A549 (cell line): ENCODE data around the gene RPS21. TPM values are rescaled to one million over a fixed set of nuclear protein-coding genes. Genes with fewer than 3 reads are reported as not detected.

Experiments
- ATAC-seq, 2 experiments: fragments of 200-7000 bp in 1 of 2; fragments of >200 bp in 1 of 2; cut with Nextera tagmentation in 1 of 2; cut with Tn5 transposase in 1 of 2; 3 replicates each; pipeline versions ENCODE4 v1.8.0 to v1.9.1; 2018 to 2020; ENCODE audit warnings: mild to moderate bottlenecking in 1 of 2, moderate library complexity in 1 of 2
- CTCF ChIA-PET: fragments of 300-600 bp; sonication (Branson Sonifier 250); formaldehyde crosslinking; extraction: SDS; loops from one replicate; lab custom pipeline; 2021; ENCODE audit warnings: antibody characterized with exemption, inconsistent platforms; lab: Yijun Ruan, JAX
- POLR2A ChIA-PET: fragments of 350-600 bp; formaldehyde crosslinking; extraction: SDS; loops from one replicate; lab custom pipeline; 2021; ENCODE audit warnings: antibody characterized with exemption, inconsistent platforms; lab: Yijun Ruan, JAX
- DNase-seq, 2 experiments: peaks; one replicate each; pipeline versions ENCODE4 v3.0.0 to v3.0.0-alpha.2; 2011 to 2016; ENCODE audit warnings: low read depth in 1 of 2, low spot score in 1 of 2
- FAIRE-seq: peaks from 2 replicates; lab custom pipeline; 2011; peaks lifted over from hg19 to GRCh38; lab: Jason Lieb, UNC
- H3K27ac ChIP-seq, 2 experiments: fragments of >200 bp; sonication (Bioruptor Twin); formaldehyde crosslinking; 3 replicates each; pipeline ENCODE4 v1.5.1; 2016 to 2017
- H3K4me1 ChIP-seq: fragments of >200 bp; sonication (Bioruptor Twin); formaldehyde crosslinking; 3 replicates; pipeline ENCODE4 v1.6.1; 2016
- H3K4me2 ChIP-seq: fragments of >200 bp; sonication (Bioruptor Twin); formaldehyde crosslinking; 3 replicates; pipeline ENCODE4 v1.6.1; 2016
- H3K4me3 ChIP-seq: fragments of >200 bp; sonication (Bioruptor Twin); formaldehyde crosslinking; 3 replicates; pipeline ENCODE4 v1.5.1; 2016
- H3K9me3 ChIP-seq: fragments of >200 bp; sonication (Bioruptor Twin); formaldehyde crosslinking; 3 replicates; pipeline ENCODE4 v1.6.1; 2016
- CHD4 ChIP-seq: fragments of 200-600 bp; sonication (generic); IDR thresholded peaks from 2 replicates; pipeline ENCODE4 v1.6.1; 2016; ENCODE audit warnings: antibody characterized with exemption, mild to moderate bottlenecking, borderline replicate concordance
- EHMT2 ChIP-seq: fragments of 200-600 bp; sonication (generic); IDR thresholded peaks from 2 replicates; pipeline ENCODE4 v1.6.1; 2016; ENCODE audit warnings: antibody characterized with exemption, low read depth, mild to moderate bottlenecking, moderate library complexity
- ELK1 ChIP-seq: fragments of 150-350 bp; IDR thresholded peaks from 2 replicates; pipeline ENCODE4 v1.6.1; 2014; ENCODE audit warnings: low read depth, mild to moderate bottlenecking, low read length
- HES2 ChIP-seq: fragments of >200 bp; sonication (Bioruptor Twin); formaldehyde crosslinking; IDR thresholded peaks from 2 replicates; pipeline ENCODE4 v1.6.1; 2016
- HMGXB4 ChIP-seq: fragments of 250-450 bp; sonication (Bioruptor Pico); IDR thresholded peaks from 2 replicates; pipeline ENCODE4 v1.5.0; 2021; ENCODE audit warnings: mild to moderate bottlenecking, moderate library complexity, borderline replicate concordance
- HOXB13 ChIP-seq: fragments of 250-450 bp; sonication (Bioruptor Pico); IDR thresholded peaks from 2 replicates; pipeline ENCODE4 v1.5.0; 2020; ENCODE audit warnings: low read depth, mild to moderate bottlenecking, moderate library complexity
- HOXB5 ChIP-seq: fragments of 250-450 bp; sonication (Bioruptor Pico); IDR thresholded peaks from 2 replicates; pipeline ENCODE4 v1.5.0; 2020; ENCODE audit warnings: mild to moderate bottlenecking, moderate library complexity
- KDM1A ChIP-seq: fragments of 200-600 bp; sonication (generic); IDR thresholded peaks from 2 replicates; pipeline ENCODE4 v1.6.1; 2016; ENCODE audit warnings: low read depth, mild to moderate bottlenecking
- MAX ChIP-seq: IDR thresholded peaks from 2 replicates; pipeline ENCODE4 v1.6.1; 2012
- MYC ChIP-seq: IDR thresholded peaks from 2 replicates; pipeline ENCODE4 v1.6.1; 2012; ENCODE audit warnings: mild to moderate bottlenecking, inconsistent platforms, low read length, improper control_type of control experiment, borderline replicate concordance
- PBX3 ChIP-seq: IDR thresholded peaks from 2 replicates; pipeline ENCODE4 v1.6.1; 2012
- PHF8 ChIP-seq: fragments of 200-600 bp; sonication (generic); IDR thresholded peaks from 2 replicates; pipeline ENCODE4 v1.6.1; 2016; ENCODE audit warnings: low read depth, mild to moderate bottlenecking, antibody characterized with exemption, moderate library complexity, borderline replicate concordance
- POLR2A ChIP-seq: IDR thresholded peaks from 2 replicates; pipeline ENCODE4 v1.6.1; 2012; ENCODE audit warnings: mild to moderate bottlenecking, low read length
- POLR2AphosphoS2 ChIP-seq: conservative IDR thresholded peaks from 2 replicates; pipeline ENCODE4 v1.6.1; 2012; ENCODE audit warnings: low read length, improper control_type of control experiment, inconsistent platforms
- RAD21 ChIP-seq, 2 experiments: fragments of >200 bp in 1 of 2; sonication (Bioruptor Twin) in 1 of 2; formaldehyde crosslinking in 1 of 2; IDR thresholded peaks in 1 of 2; conservative IDR thresholded peaks in 1 of 2; 2 replicates in 1 of 2; 3 replicates in 1 of 2; pipeline ENCODE4 v1.6.1; 2012 to 2018; ENCODE audit warnings: inconsistent platforms in 1 of 2
- RARB ChIP-seq: fragments of 250-450 bp; sonication (Bioruptor Pico); IDR thresholded peaks from 2 replicates; pipeline ENCODE4 v1.8.0; 2021; ENCODE audit warnings: mild to moderate bottlenecking, moderate library complexity
- REST ChIP-seq: fragments of 200-600 bp; sonication (generic); IDR thresholded peaks from 2 replicates; pipeline ENCODE4 v1.6.1; 2016; ENCODE audit warnings: antibody characterized with exemption, mild to moderate bottlenecking, moderate library complexity
- TP53 ChIP-seq: fragments of 250-450 bp; sonication (Bioruptor Pico); IDR thresholded peaks from 2 replicates; pipeline ENCODE4 v1.5.0; 2021; ENCODE audit warnings: mild to moderate bottlenecking, moderate library complexity
- USF2 ChIP-seq: fragments of 450-650 bp; IDR thresholded peaks from 2 replicates; pipeline ENCODE4 v1.6.1; 2014; ENCODE audit warnings: antibody characterized with exemption
- ZC3H11A ChIP-seq: fragments of 450-650 bp; IDR thresholded peaks from 2 replicates; pipeline ENCODE4 v1.6.1; 2014; ENCODE audit warnings: antibody characterized with exemption, mild to moderate bottlenecking
- ZFP36 ChIP-seq: fragments of 450-650 bp; IDR thresholded peaks from 2 replicates; pipeline ENCODE4 v1.6.1; 2014; ENCODE audit warnings: borderline replicate concordance; ENCODE audit not compliant: partially characterized antibody
- ZNF302 ChIP-seq: fragments of 250-450 bp; sonication (Bioruptor Pico); IDR thresholded peaks from 2 replicates; pipeline ENCODE4 v1.9.0; 2021; ENCODE audit warnings: inconsistent platforms, mild to moderate bottlenecking, moderate library complexity
- ZSCAN20 ChIP-seq: fragments of 250-450 bp; sonication (Bioruptor Pico); IDR thresholded peaks from 2 replicates; pipeline ENCODE4 v1.8.0; 2022; ENCODE audit warnings: mild to moderate bottlenecking, moderate library complexity
- WGBS: methylation state at CpG from one replicate; pipeline ENCODE4 v1.1.6; 2017; ENCODE audit errors: missing lambda C conversion rate; 5-methylcytosine and 5-hydroxymethylcytosine counted together
- polyA plus RNA-seq, 4 experiments: library from polyadenylated mRNA; depleted of rRNA in 3 of 4; stranded (reverse); fragments of >200 nt; fragmentation: RNase III in 1 of 4; extraction: RNeasy Plus Mini Kit Qiagen cat#74134 plus additional on column Dnase treatment in 1 of 4; gene quantifications; 2 replicates in 3 of 4; 3 replicates in 1 of 4; pipeline ENCODE4 v1.2.3, GENCODE V29; 2011 to 2017

RPS21 gene
- polyA plus RNA-seq, 2 of the 4 experiments (the other 2 are of a cell fraction): 2,862 to 4,026 TPM

- Histone ChIP-seq H3K27ac (peak overlapping the region; percentile 81 to 94), H3K4me3 (no peak overlapping the region), H3K9me3 (no peaks in the 10 kb centered on the region), H3K4me2 (peak overlapping the region; percentile 59), H3K4me1 (peaks cover 81% of the 10 kb centered on the region)
- POLR2A ChIA-PET: interaction anchor here (1.4 kb wide), 1 partner anchor 72 kb away, joined by 3 read pairs; the partner anchor contains the start of gene ADRM1
- no peak for DNase-seq
- WGBS: 69% methylated on average over 24 of the region's 24 CpGs
- TF ChIP-seq POLR2A: no peak
- no peak for TF ChIP-seq ZNF302 (CRISPR knock-in tag)
- no peak for TF ChIP-seq HMGXB4 (CRISPR knock-in tag)
- no peak for TF ChIP-seq ZC3H11A
- TF ChIP-seq PBX3: peak; percentile 11; the same call in 1 of the 2 replicates
- TF ChIP-seq USF2: no peak
- no peak for TF ChIP-seq ZFP36
- no peak for TF ChIP-seq TP53
- 0 out of 2 replicates have a peak, but pooled peaks have one; percentile 18 for TF ChIP-seq POLR2AphosphoS2
- no peak for TF ChIP-seq KDM1A
- no peak for TF ChIP-seq HOXB13 (CRISPR knock-in tag)
- no peak for TF ChIP-seq RARB (CRISPR knock-in tag)
- no peak for TF ChIP-seq HOXB5 (CRISPR knock-in tag)
- no peak for TF ChIP-seq PHF8
- no peak for TF ChIP-seq ELK1
- TF ChIP-seq ZSCAN20: no peak
- TF ChIP-seq MAX: 0 out of 2 replicates have a peak, but pooled peaks have one; percentile 11
- TF ChIP-seq RAD21 (conservative IDR thresholded peaks at IDR 0.05 in 1 of 2, IDR thresholded peaks at IDR 0.05 in 1 of 2): no peak
- TF ChIP-seq EHMT2: no peak
- TF ChIP-seq MYC: no peak
- no peak for TF ChIP-seq REST
- TF ChIP-seq CHD4: no peak
- no peak for TF ChIP-seq HES2
- TF ChIP-seq, all 56 proteins: peak for 3
- ATAC-seq: 0 out of 6 replicates have a peak, but pooled peaks of 1 of the 2 experiments have one; percentile 1
- no peak for FAIRE-seq
- CTCF ChIA-PET: interaction anchor here (1.0 to 11.0 kb wide), 11 partner anchors 8 to 73 kb away, joined by 3 to 290 read pairs (median 6); partner anchors contain the start of genes ADRM1, LAMA5 and RPS21
Observed at GRCh38 chr20:62374331-62375152, 12.4 kb upstream of the RPS21 start.
